Mucosa of stomach (tissue), 1 donor: ENCODE results near the gene CPTP.
A peak's percentile ranks its signal among the peaks of the same experiment; 100 is the strongest.

Source experiments
- H3K27me3 ChIP-seq: one replicate; pipeline ENCODE4 v1.7.0; 2013; ENCODE audit warnings: mild to moderate bottlenecking, low read length; ENCODE audit not compliant: control insufficient read depth, insufficient read depth
- H3K36me3 ChIP-seq: one replicate; pipeline ENCODE4 v1.7.0; 2013; ENCODE audit warnings: low read length; ENCODE audit not compliant: control insufficient read depth, insufficient read depth
- H3K4me1 ChIP-seq: one replicate; pipeline ENCODE4 v1.7.0; 2013; ENCODE audit warnings: mild to moderate bottlenecking, low read length; ENCODE audit not compliant: control insufficient read depth, insufficient read depth
- H3K4me3 ChIP-seq: one replicate; pipeline ENCODE4 v1.7.0; 2013; ENCODE audit warnings: low read length
- H3K9ac ChIP-seq: one replicate; pipeline ENCODE4 v1.7.0; 2013; ENCODE audit warnings: mild to moderate bottlenecking, low read length, moderate library complexity
- H3K9me3 ChIP-seq: one replicate; pipeline ENCODE4 v1.7.0; 2013; ENCODE audit warnings: mild to moderate bottlenecking, low read length, moderate library complexity; ENCODE audit not compliant: control insufficient read depth
- donor health status: Pancreatic carcinoma.

CPTP gene

GRCh38 chr1:1320666-1321448 lies 3.7 kb upstream of the CPTP start:
- Histone ChIP-seq H3K36me3 (no peaks in the 10 kb centered on the region), H3K9me3 (no peaks in the 10 kb centered on the region), H3K4me3 (no peak overlapping the region), H3K4me1 (peaks cover 40% of the 10 kb centered on the region), H3K27me3 (no peaks in the 10 kb centered on the region), H3K9ac (no peak overlapping the region)

- H3K4me1 ChIP-seq = peaks cover 46% of the 10 kb centered on the region
- no peak overlapping the region for H3K9ac ChIP-seq
- no peak overlapping the region for H3K4me3 ChIP-seq
- H3K36me3 ChIP-seq = no peaks in the 10 kb centered on the region
- no peaks in the 10 kb centered on the region for H3K9me3 ChIP-seq
- no peaks in the 10 kb centered on the region for H3K27me3 ChIP-seq
These were observed 3.1 kb upstream of the CPTP start for GRCh38 chr1:1321477-1321876.

GRCh38 chr1:1322418-1322817 lies 2.2 kb upstream of the CPTP start:
- H3K4me3 ChIP-seq = no peak overlapping the region
- no peaks in the 10 kb centered on the region for H3K9me3 ChIP-seq
- peaks cover 45% of the 10 kb centered on the region for H3K4me1 ChIP-seq
- H3K9ac ChIP-seq = no peak overlapping the region
- H3K36me3 ChIP-seq = no peaks in the 10 kb centered on the region
- H3K27me3 ChIP-seq = no peaks in the 10 kb centered on the region

GRCh38 chr1:1322952-1323351 lies 1.6 kb upstream of the CPTP start:
- Histone ChIP-seq H3K27me3 (no peaks in the 10 kb centered on the region), H3K9ac (no peak overlapping the region), H3K4me1 (peaks cover 39% of the 10 kb centered on the region), H3K36me3 (no peaks in the 10 kb centered on the region), H3K4me3 (no peak overlapping the region), H3K9me3 (no peaks in the 10 kb centered on the region)

GRCh38 chr1:1324084-1324523 lies 498 bp upstream of the CPTP start:
- no peaks in the 10 kb centered on the region for H3K9me3 ChIP-seq
- H3K9ac ChIP-seq = peak overlapping the region; percentile 75
- no peaks in the 10 kb centered on the region for H3K36me3 ChIP-seq
- H3K4me3 ChIP-seq = no peak overlapping the region
- H3K4me1 ChIP-seq = peaks cover 31% of the 10 kb centered on the region
- no peaks in the 10 kb centered on the region for H3K27me3 ChIP-seq

GRCh38 chr1:1325288-1326074 lies 879 bp downstream of the CPTP start:
- H3K4me1 ChIP-seq = peaks cover 31% of the 10 kb centered on the region
- no peaks in the 10 kb centered on the region for H3K9me3 ChIP-seq
- H3K9ac ChIP-seq = peak overlapping the region; percentile 84
- H3K27me3 ChIP-seq = peaks cover 2% of the 10 kb centered on the region
- no peaks in the 10 kb centered on the region for H3K36me3 ChIP-seq
- H3K4me3 ChIP-seq = peak overlapping the region; percentile 71

- Histone ChIP-seq H3K9ac (peak overlapping the region; percentile 84), H3K36me3 (no peaks in the 10 kb centered on the region), H3K4me3 (no peak overlapping the region), H3K4me1 (peaks cover 33% of the 10 kb centered on the region), H3K9me3 (no peaks in the 10 kb centered on the region), H3K27me3 (peaks cover 9% of the 10 kb centered on the region)
These were observed 1.5 kb downstream of the CPTP start for GRCh38 chr1:1326075-1326605.

GRCh38 chr1:1327291-1327690 lies 2.7 kb downstream of the CPTP start:
- peaks cover 37% of the 10 kb centered on the region for H3K4me1 ChIP-seq
- H3K9me3 ChIP-seq = no peaks in the 10 kb centered on the region
- H3K4me3 ChIP-seq = no peak overlapping the region
- H3K9ac ChIP-seq = no peak overlapping the region
- peaks cover 15% of the 10 kb centered on the region for H3K27me3 ChIP-seq
- H3K36me3 ChIP-seq = no peaks in the 10 kb centered on the region

- H3K9ac ChIP-seq = no peak overlapping the region
- H3K4me1 ChIP-seq = peaks cover 39% of the 10 kb centered on the region
- H3K27me3 ChIP-seq = peaks cover 15% of the 10 kb centered on the region
- H3K4me3 ChIP-seq = no peak overlapping the region
- no peaks in the 10 kb centered on the region for H3K9me3 ChIP-seq
- no peaks in the 10 kb centered on the region for H3K36me3 ChIP-seq
These were observed 3.7 kb downstream of the CPTP start for GRCh38 chr1:1328254-1328653.

GRCh38 chr1:1329304-1330210 lies 5.0 kb downstream of the CPTP start:
- H3K27me3 ChIP-seq = peaks cover 15% of the 10 kb centered on the region
- no peaks in the 10 kb centered on the region for H3K36me3 ChIP-seq
- H3K4me1 ChIP-seq = peaks cover 38% of the 10 kb centered on the region
- no peak overlapping the region for H3K4me3 ChIP-seq
- H3K9me3 ChIP-seq = no peaks in the 10 kb centered on the region
- no peak overlapping the region for H3K9ac ChIP-seq

- Histone ChIP-seq H3K4me1 (peaks cover 32% of the 10 kb centered on the region), H3K27me3 (peaks cover 15% of the 10 kb centered on the region), H3K4me3 (no peak overlapping the region), H3K9ac (no peak overlapping the region), H3K9me3 (no peaks in the 10 kb centered on the region), H3K36me3 (no peaks in the 10 kb centered on the region)
These were observed 5.9 kb downstream of the CPTP start for GRCh38 chr1:1330366-1331067.
